ENCODE measurements around the gene CTSA. TPM values are rescaled to one million over a fixed set of nuclear protein-coding genes. Genes with fewer than 3 reads are reported as not detected.

CTSA gene
- total and polyA plus RNA-seq, 4 donors, result 29.4 to 102 (median 67.0) TPM

DNA sequence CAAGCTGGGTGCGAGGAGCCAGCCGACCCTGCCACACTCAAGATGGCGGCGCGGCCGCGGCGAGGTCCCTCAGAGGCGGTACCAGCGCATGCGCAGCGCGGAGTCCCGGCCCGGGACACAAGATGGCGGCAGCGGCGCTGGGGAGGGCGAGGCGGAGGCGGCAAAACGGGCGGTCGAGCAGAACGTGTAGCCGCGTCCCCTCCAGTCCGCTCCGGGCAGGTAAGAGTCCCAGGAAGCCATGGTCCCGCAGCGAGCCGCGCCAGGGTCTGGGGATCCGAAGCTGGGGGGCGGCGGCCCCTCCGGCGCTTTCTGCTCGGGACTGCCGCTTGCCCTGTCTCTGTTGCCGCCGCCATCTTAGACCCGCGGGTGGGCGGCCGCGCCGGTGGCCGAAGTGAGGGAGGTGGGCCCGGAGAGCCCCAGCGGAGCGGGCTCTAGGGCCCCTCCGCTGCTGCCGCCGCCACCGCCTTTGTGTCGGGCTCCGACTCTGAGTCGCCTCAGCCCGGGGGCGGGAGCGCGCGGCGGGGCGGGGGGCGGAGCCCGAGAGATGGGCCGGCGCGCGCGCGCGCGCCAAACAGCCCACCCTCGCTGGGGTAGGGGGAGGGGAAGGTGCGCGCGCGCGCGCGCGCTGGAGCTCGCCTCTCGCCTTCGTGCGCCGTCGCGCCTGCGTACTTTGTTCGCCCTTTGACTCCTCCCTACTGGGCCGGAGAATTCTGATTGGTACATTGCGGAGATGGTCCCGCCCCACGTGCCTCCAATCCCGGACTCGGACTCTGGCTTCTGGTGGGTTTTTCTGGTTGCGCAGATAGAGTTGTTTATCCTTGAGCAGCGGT, 43.7 kb downstream of the CTSA start, which contains the start of gene PCIF1:
Gene PCIF1, plus strand, starts transcription at position 98 of the 830 bp plus-strand sequence. CDS start 4,317 bp downstream, outside the sequence.
- H3K4me3 ChIP-seq (ENCODE audit: low read depth, low read length), result peak within 1 kb of the TSS; percentile 95
- peak within 1 kb of the TSS; percentile 99 for H3K27ac ChIP-seq (ENCODE audit: low read depth, low read length)
- no peaks in the 10 kb centered on the region for H3K27me3 ChIP-seq (ENCODE audit: control insufficient read depth, insufficient read depth, low read length)
- no peaks in the 10 kb centered on the region for H3K9me3 ChIP-seq (ENCODE audit: control insufficient read depth, insufficient read depth, low read length)
- peaks cover 26% of the 10 kb centered on the region for H3K4me1 ChIP-seq (ENCODE audit: control insufficient read depth, insufficient read depth, low read length)
- under 1% methylated on average over 98 of the region's 102 CpGs for WGBS (ENCODE audit: insufficient coverage)
- H3K36me3 ChIP-seq (ENCODE audit: control insufficient read depth, insufficient read depth, low read length), result peaks cover 35% of the 10 kb centered on the region
- DNase-seq (ENCODE audit: low read depth in 4 of 6, low spot score in 6 of 6), result peak; percentile 98 to 100 (median 100)

- peak overlapping the region; percentile 90 for H3K27ac ChIP-seq (ENCODE audit: low read depth, low read length)
- no peaks in the 10 kb centered on the region for H3K27me3 ChIP-seq (ENCODE audit: control insufficient read depth, insufficient read depth, low read length)
- under 1% methylated on average over 13 of the region's 21 CpGs for WGBS (ENCODE audit: insufficient coverage)
- peaks cover 26% of the 10 kb centered on the region for H3K4me1 ChIP-seq (ENCODE audit: control insufficient read depth, insufficient read depth, low read length)
- peak overlapping the region; percentile 61 for H3K4me3 ChIP-seq (ENCODE audit: low read depth, low read length)
- H3K9me3 ChIP-seq (ENCODE audit: control insufficient read depth, insufficient read depth, low read length), result no peaks in the 10 kb centered on the region
- H3K36me3 ChIP-seq (ENCODE audit: control insufficient read depth, insufficient read depth, low read length), result peaks cover 41% of the 10 kb centered on the region
- DNase-seq (ENCODE audit: low read depth in 4 of 6, low spot score in 6 of 6), result no peak
These were observed 44.4 kb downstream of the CTSA start for GRCh38 chr20:45935416-45936046.

- no CpG with 5 or more reads among the region's 2 CpGs for WGBS (ENCODE audit: insufficient coverage)
- H3K9me3 ChIP-seq (ENCODE audit: control insufficient read depth, insufficient read depth, low read length), result no peaks in the 10 kb centered on the region
- H3K27me3 ChIP-seq (ENCODE audit: control insufficient read depth, insufficient read depth, low read length), result no peaks in the 10 kb centered on the region
- no peak for DNase-seq (ENCODE audit: low read depth in 4 of 6, low spot score in 6 of 6)
- H3K27ac ChIP-seq (ENCODE audit: low read depth, low read length), result no peak overlapping the region
- H3K4me3 ChIP-seq (ENCODE audit: low read depth, low read length), result no peak overlapping the region
- H3K36me3 ChIP-seq (ENCODE audit: control insufficient read depth, insufficient read depth, low read length), result peaks cover 57% of the 10 kb centered on the region
- H3K4me1 ChIP-seq (ENCODE audit: control insufficient read depth, insufficient read depth, low read length), result peaks cover 26% of the 10 kb centered on the region
These were observed 46.6 kb downstream of the CTSA start for GRCh38 chr20:45937765-45938164.

- 65% methylated on average over 5 of the region's 13 CpGs for WGBS (ENCODE audit: insufficient coverage)
- H3K27me3 ChIP-seq (ENCODE audit: control insufficient read depth, insufficient read depth, low read length), result no peaks in the 10 kb centered on the region
- no peak overlapping the region for H3K27ac ChIP-seq (ENCODE audit: low read depth, low read length)
- peaks cover 15% of the 10 kb centered on the region for H3K4me1 ChIP-seq (ENCODE audit: control insufficient read depth, insufficient read depth, low read length)
- DNase-seq (ENCODE audit: low read depth in 4 of 6, low spot score in 6 of 6), result no peak
- H3K36me3 ChIP-seq (ENCODE audit: control insufficient read depth, insufficient read depth, low read length), result peaks cover 65% of the 10 kb centered on the region
- H3K4me3 ChIP-seq (ENCODE audit: low read depth, low read length), result no peak overlapping the region
- H3K9me3 ChIP-seq (ENCODE audit: control insufficient read depth, insufficient read depth, low read length), result no peaks in the 10 kb centered on the region
These were observed 47.7 kb downstream of the CTSA start for GRCh38 chr20:45938727-45939438.

GRCh38 chr20:45940053-45940452, 48.9 kb downstream of the CTSA start:
- Histone ChIP-seq H3K27ac (ENCODE audit: low read depth, low read length) (no peak overlapping the region), H3K36me3 (ENCODE audit: control insufficient read depth, insufficient read depth, low read length) (peaks cover 77% of the 10 kb centered on the region), H3K4me1 (ENCODE audit: control insufficient read depth, insufficient read depth, low read length) (peaks cover 13% of the 10 kb centered on the region), H3K27me3 (ENCODE audit: control insufficient read depth, insufficient read depth, low read length) (no peaks in the 10 kb centered on the region), H3K4me3 (ENCODE audit: low read depth, low read length) (no peak overlapping the region), H3K9me3 (ENCODE audit: control insufficient read depth, insufficient read depth, low read length) (no peaks in the 10 kb centered on the region)
- 90% methylated on average over 2 of the region's 3 CpGs for whole genome bisulfite sequencing (ENCODE audit: insufficient coverage)
- DNase-seq (ENCODE audit: low read depth in 4 of 6, low spot score in 6 of 6), result no peak

DNA sequence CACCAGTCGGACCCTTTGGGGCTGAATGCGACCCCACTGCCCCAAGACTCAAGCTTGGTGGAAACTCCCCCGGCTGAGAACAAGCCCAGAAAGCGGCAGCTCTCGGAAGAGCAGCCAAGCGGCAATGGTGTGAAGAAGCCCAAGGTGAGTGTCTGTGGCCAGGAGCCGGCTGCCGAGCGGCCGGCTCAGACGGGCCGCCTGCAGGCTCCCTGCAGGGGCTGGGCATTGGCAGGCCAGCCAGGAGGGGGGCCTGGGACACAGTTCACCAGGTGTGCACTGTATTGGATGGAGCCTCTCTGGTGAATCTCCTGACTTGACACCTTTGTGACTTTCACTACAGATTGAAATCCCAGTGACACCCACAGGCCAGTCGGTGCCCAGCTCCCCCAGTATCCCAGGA, 49.3 kb downstream of the CTSA start:
- 91% methylated on average over 13 of the region's 13 CpGs for WGBS (ENCODE audit: insufficient coverage)
- no peak overlapping the region for H3K4me3 ChIP-seq (ENCODE audit: low read depth, low read length)
- H3K4me1 ChIP-seq (ENCODE audit: control insufficient read depth, insufficient read depth, low read length), result peaks cover 13% of the 10 kb centered on the region
- no peak overlapping the region for H3K27ac ChIP-seq (ENCODE audit: low read depth, low read length)
- no peaks in the 10 kb centered on the region for H3K27me3 ChIP-seq (ENCODE audit: control insufficient read depth, insufficient read depth, low read length)
- H3K9me3 ChIP-seq (ENCODE audit: control insufficient read depth, insufficient read depth, low read length), result no peaks in the 10 kb centered on the region
- peaks cover 81% of the 10 kb centered on the region for H3K36me3 ChIP-seq (ENCODE audit: control insufficient read depth, insufficient read depth, low read length)
- DNase-seq (ENCODE audit: low read depth in 4 of 6, low spot score in 6 of 6), result no peak

- WGBS (ENCODE audit: insufficient coverage), result 97% methylated on average over 6 of the region's 6 CpGs
- H3K27ac ChIP-seq (ENCODE audit: low read depth, low read length), result no peak overlapping the region
- no peaks in the 10 kb centered on the region for H3K4me1 ChIP-seq (ENCODE audit: control insufficient read depth, insufficient read depth, low read length)
- H3K4me3 ChIP-seq (ENCODE audit: low read depth, low read length), result no peak overlapping the region
- peaks cover 95% of the 10 kb centered on the region for H3K36me3 ChIP-seq (ENCODE audit: control insufficient read depth, insufficient read depth, low read length)
- no peaks in the 10 kb centered on the region for H3K27me3 ChIP-seq (ENCODE audit: control insufficient read depth, insufficient read depth, low read length)
- H3K9me3 ChIP-seq (ENCODE audit: control insufficient read depth, insufficient read depth, low read length), result no peaks in the 10 kb centered on the region
- DNase-seq (ENCODE audit: low read depth in 4 of 6, low spot score in 6 of 6), result no peak
These were observed 52.5 kb downstream of the CTSA start for GRCh38 chr20:45943613-45944012.

DNA sequence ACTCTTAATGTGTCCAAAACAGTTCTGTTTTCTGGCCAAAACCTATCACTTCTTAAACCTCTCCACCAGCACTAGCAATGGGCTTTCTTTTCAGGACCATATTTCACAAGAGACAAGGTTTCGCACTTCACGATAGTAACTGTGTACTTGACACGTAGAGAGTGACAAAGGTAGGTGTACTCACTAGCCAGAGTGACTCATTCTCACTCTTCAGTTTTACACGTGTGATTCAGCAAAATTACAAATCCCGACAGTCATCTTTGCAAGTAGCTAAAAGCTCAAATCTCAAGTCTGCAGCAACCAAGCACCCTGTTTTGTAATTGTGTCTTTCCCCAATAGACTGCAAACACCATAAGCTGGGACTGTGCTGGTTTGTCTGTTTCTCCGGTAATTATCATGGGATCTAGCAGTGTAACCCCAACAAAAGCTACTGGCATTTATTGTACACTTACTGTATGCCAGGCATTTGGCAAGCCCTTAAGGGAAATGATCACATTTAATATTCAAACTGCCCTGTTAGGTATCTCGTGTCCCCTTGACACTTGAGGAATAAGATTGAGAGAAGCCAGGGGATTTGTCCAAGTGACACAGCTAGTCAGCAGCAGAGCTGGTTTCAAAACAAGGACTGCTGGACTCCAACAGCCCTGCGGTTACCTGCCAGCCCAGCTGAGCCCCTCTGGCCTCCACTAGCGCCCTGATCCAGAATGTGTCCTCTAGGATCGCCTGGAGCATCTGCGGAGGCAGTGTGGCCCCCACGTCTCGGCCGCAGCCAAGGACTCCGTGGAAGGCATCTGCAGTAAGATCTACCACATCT, 53.2 kb downstream of the CTSA start:
- DNase-seq (ENCODE audit: low read depth in 4 of 6, low spot score in 6 of 6), result no peak
- 93% methylated on average over 11 of the region's 15 CpGs for WGBS (ENCODE audit: insufficient coverage)
- H3K4me1 ChIP-seq (ENCODE audit: control insufficient read depth, insufficient read depth, low read length), result no peaks in the 10 kb centered on the region
- no peak overlapping the region for H3K27ac ChIP-seq (ENCODE audit: low read depth, low read length)
- no peaks in the 10 kb centered on the region for H3K9me3 ChIP-seq (ENCODE audit: control insufficient read depth, insufficient read depth, low read length)
- H3K4me3 ChIP-seq (ENCODE audit: low read depth, low read length), result no peak overlapping the region
- H3K27me3 ChIP-seq (ENCODE audit: control insufficient read depth, insufficient read depth, low read length), result no peaks in the 10 kb centered on the region
- H3K36me3 ChIP-seq (ENCODE audit: control insufficient read depth, insufficient read depth, low read length), result peaks cover 95% of the 10 kb centered on the region

Measured in spinal cord (tissue), 10 donors.